CD4-positive, alpha-beta memory T cell (primary cell): ENCODE data around the gene UQCRQ. TPM values are rescaled to one million over a fixed set of nuclear protein-coding genes. Genes with fewer than 3 reads are reported as not detected.
"Not testable (repeated sequence)": the region's sequence is repeated elsewhere in the genome, so short reads cannot be mapped to it uniquely, and the experiment has no call there.

Source experiments
- CTCF ChIA-PET: fragments of 350-600 bp; sonication (Branson Sonifier 250); formaldehyde crosslinking; loops from one replicate; lab custom pipeline; 2021; ENCODE audit warnings: inconsistent platforms; ENCODE audit not compliant: partially characterized antibody; lab: Charles Lee
- POLR2A ChIA-PET: fragments of 350-600 bp; sonication (Branson Sonifier 250); formaldehyde crosslinking; loops from one replicate; lab custom pipeline; 2021; ENCODE audit not compliant: partially characterized antibody; lab: Charles Lee
- DNase-seq, 5 donors: peaks; one replicate each; pipeline versions ENCODE4 v3.0.0 to v3.0.0-alpha.2; 2020 to 2022; ENCODE audit warnings: mixed read lengths in 1 of 5
- H3K27ac ChIP-seq: one replicate; pipeline ENCODE4 v1.7.0; 2013; ENCODE audit warnings: low read depth, low read length
- H3K27me3 ChIP-seq: 2 replicates; pipeline ENCODE4 v1.7.0; 2013; ENCODE audit warnings: mild to moderate bottlenecking, low read length, moderate library complexity; ENCODE audit not compliant: insufficient read depth
- H3K36me3 ChIP-seq: 2 replicates; pipeline ENCODE4 v1.7.0; 2013; ENCODE audit warnings: mild to moderate bottlenecking, low read length, moderate library complexity; ENCODE audit not compliant: insufficient read depth
- H3K4me1 ChIP-seq: 2 replicates; pipeline ENCODE4 v1.7.0; 2013; ENCODE audit warnings: mild to moderate bottlenecking, low read length, moderate library complexity; ENCODE audit not compliant: insufficient read depth
- H3K4me3 ChIP-seq, 2 donors: one replicate each; pipeline ENCODE4 v1.7.0; 2013; ENCODE audit warnings: low read length in 2 of 2, mild to moderate bottlenecking in 1 of 2
- H3K9me3 ChIP-seq, 2 donors: one replicate each; pipeline ENCODE4 v1.7.0; 2013; ENCODE audit warnings: low read length in 2 of 2, control low read depth in 1 of 2; ENCODE audit not compliant: control insufficient read depth in 1 of 2
- H3K27ac Mint-ChIP-seq, 7 donors: one replicate each; pipeline ENCODE4 v1.8.0; 2020 to 2021; ENCODE audit warnings: mixed read lengths in 7 of 7, mild to moderate bottlenecking in 6 of 7, inconsistent platforms in 3 of 7, moderate library complexity in 3 of 7
- H3K27me3 Mint-ChIP-seq, 2 donors: one replicate each; pipeline ENCODE4 v1.8.0; 2020 to 2021; ENCODE audit warnings: mixed read lengths in 2 of 2
- H3K36me3 Mint-ChIP-seq, 2 donors: one replicate each; pipeline ENCODE4 v1.8.0; 2020 to 2021; ENCODE audit warnings: mixed read lengths in 2 of 2, inconsistent platforms in 1 of 2, mild to moderate bottlenecking in 1 of 2
- H3K4me1 Mint-ChIP-seq, 4 donors: one replicate each; pipeline ENCODE4 v1.8.0; 2020 to 2021; ENCODE audit warnings: mixed read lengths in 4 of 4, mild to moderate bottlenecking in 1 of 4
- H3K4me3 Mint-ChIP-seq, 8 donors: one replicate each; pipeline ENCODE4 v1.8.0; 2020 to 2021; ENCODE audit warnings: mixed read lengths in 8 of 8, mild to moderate bottlenecking in 7 of 8, moderate library complexity in 6 of 8, inconsistent platforms in 3 of 8
- H3K9me3 Mint-ChIP-seq, 8 donors: one replicate each; pipeline ENCODE4 v1.8.0; 2020 to 2021; ENCODE audit warnings: mixed read lengths in 8 of 8, mild to moderate bottlenecking in 5 of 8, inconsistent platforms in 3 of 8, moderate library complexity in 1 of 8
- intact Hi-C: fragments of 100-400 bp; cut with micrococcal nuclease; formaldehyde crosslinking; loops from one replicate; pipeline ENCODE4 v1.15.1; 2023
- polyA plus RNA-seq, 2 donors: library from polyadenylated mRNA; unstranded; fragments of 300-500 nt; fragmentation: Illumina TruSeq; gene quantifications; one replicate each; pipeline ENCODE4 v1.2.3, GENCODE V29; 2021
- total RNA-seq, 2 experiments: library from RNA; stranded (reverse); gene quantifications; one replicate each; pipeline ENCODE4 v1.2.3, GENCODE V29; 2021

The UQCRQ gene
- total and polyA plus RNA-seq, 4 experiments from 2014 or later = 124 to 536 (median 299) TPM

DNA sequence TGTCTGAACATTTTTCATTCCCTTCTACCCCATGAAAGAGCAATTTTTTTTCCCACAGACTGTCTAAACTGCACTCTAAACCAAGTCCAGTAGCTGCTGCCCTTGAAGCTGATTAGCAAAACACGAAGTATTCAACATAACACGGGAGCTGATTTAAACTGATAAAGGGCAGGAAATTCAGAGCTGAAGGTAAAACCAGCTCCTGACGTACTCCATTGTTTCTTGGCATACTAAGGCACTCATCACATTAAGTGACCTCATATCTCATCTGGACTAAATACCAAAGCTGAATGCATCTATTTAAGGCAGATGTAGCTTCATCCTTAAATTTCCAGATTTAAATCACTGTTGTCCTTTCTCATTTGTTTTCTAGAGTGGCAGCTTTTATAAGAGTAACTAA is 12.1 kb upstream of the UQCRQ start:
- POLR2A ChIA-PET = interaction anchor here (1.0 kb wide), 1 partner anchor 107 kb away, joined by 3 read pairs; the partner anchor contains the start of gene CCNI2
- Histone ChIP-seq H3K27me3 (no peaks in the 10 kb centered on the region), H3K4me1 (no peaks in the 10 kb centered on the region), H3K4me3 (no peak overlapping the region), H3K27ac (no peak overlapping the region), H3K36me3 (no peaks in the 10 kb centered on the region), H3K9me3 (no peaks in the 10 kb centered on the region)
- Mint-ChIP-seq H3K27me3 (peaks cover 4% of the 10 kb centered on the region in 2 donors), H3K27ac (no peak overlapping the region), H3K36me3 (no peaks in the 10 kb centered on the region), H3K4me1 (no peaks in the 10 kb centered on the region), H3K4me3 (no peak overlapping the region), H3K9me3 (no peaks in the 10 kb centered on the region)
- DNase-seq = no peak
- intact Hi-C loops = no loop called here
- CTCF ChIA-PET = interaction anchor here (1.5 to 1.7 kb wide), 2 partner anchors 10 to 25 kb away, joined by 6 read pairs; no protein-coding TSS in a partner anchor

DNA sequence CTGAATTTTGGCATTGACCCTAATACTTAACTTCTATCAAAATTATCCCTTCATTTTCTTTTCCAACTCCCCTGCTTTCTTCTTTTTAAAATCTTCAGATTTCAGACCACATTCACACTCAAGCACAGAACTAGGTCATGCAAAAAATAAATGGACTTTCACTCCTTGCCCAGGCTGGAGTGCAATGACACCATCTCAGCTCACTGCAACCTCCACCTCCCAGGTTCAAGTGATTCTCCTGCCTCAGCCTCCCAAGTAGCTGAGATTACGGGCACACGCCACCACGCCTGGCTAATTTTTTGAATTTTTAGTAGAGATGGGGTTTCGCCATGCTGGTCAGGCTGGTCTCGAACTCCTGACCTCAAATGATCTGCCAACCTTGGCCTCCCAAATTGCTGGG is 11.4 kb upstream of the UQCRQ start:
- intact Hi-C loops, H3K27ac Mint-ChIP-seq, H3K27me3 ChIP-seq: not testable (repeated sequence)

DNA sequence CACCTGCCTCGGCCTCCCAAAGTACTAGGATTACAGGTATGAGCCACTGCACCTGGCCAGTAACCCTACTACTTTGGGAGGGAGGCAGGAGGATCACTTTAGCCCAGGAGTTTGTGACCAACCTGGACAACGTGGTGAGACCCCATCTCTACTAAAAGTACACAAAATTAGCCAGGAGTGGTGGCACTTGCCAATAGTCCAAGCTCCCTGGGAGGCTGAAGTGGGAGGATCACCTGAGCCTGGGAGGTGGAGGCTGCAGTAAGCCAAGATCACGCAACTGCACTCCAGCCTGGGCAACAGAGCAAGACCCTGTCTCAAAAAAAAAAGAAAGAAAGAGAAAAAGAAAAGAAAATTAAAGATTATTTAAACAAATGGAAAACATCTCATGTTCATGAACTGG is 10.4 kb upstream of the UQCRQ start:
- Histone ChIP-seq H3K27me3 (no peaks in the 10 kb centered on the region), H3K9me3 (no peaks in the 10 kb centered on the region), H3K36me3 (no peaks in the 10 kb centered on the region), H3K4me3 (no peak overlapping the region), H3K4me1 (no peaks in the 10 kb centered on the region), H3K27ac (no peak overlapping the region)
- H3K4me1 Mint-ChIP-seq = no peaks in the 10 kb centered on the region
- no peak overlapping the region for H3K27ac Mint-ChIP-seq
- ChIA-PET CTCF (interaction anchor here (0.6 kb wide), 1 partner anchor 241 kb away, joined by 3 read pairs; no protein-coding TSS in a partner anchor), POLR2A (no interaction called here)
- H3K4me3 Mint-ChIP-seq = no peak overlapping the region
- H3K9me3 Mint-ChIP-seq = no peaks in the 10 kb centered on the region
- intact Hi-C loops = no loop called here
- H3K27me3 Mint-ChIP-seq = peaks cover 4% of the 10 kb centered on the region in 2 donors
- no peaks in the 10 kb centered on the region for H3K36me3 Mint-ChIP-seq
- DNase-seq = no peak

More for the DNA sequence above, 11.4 kb upstream of the UQCRQ start:
- H3K4me1 ChIP-seq, POLR2A ChIA-PET, H3K27ac ChIP-seq, DNase-seq, H3K4me3 ChIP-seq, H3K4me1 Mint-ChIP-seq, H3K4me3 Mint-ChIP-seq, H3K9me3 ChIP-seq, H3K9me3 Mint-ChIP-seq, H3K27me3 Mint-ChIP-seq, H3K36me3 ChIP-seq, H3K36me3 Mint-ChIP-seq: not testable (repeated sequence)
- CTCF ChIA-PET = interaction anchor here (1.5 to 1.7 kb wide), 2 partner anchors 9 to 26 kb away, joined by 6 read pairs; no protein-coding TSS in a partner anchor

DNA sequence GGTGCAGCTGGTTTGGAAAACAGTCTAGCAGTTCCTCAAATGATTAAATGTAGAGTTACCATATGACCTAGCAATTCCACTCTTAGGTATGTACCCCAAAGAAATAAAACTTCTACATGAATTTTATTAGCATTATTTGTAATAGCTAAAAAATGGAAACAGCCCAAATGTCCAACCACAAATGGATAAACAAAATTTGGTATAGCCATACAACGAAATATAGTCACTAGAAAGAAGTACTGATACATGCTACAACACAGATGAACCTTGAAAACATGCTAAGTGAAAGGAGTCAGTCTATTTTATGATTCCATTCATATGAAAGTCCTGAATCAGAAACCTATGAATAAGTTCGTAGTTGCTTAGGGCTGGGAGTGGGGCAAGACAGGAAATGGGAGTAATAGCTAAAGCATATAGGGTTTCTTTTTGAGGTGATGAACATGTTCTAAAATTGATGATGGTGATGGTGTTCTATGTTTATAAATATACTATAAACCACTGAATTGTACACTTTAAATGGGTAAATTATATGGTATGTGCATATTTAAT is 6.5 kb upstream of the UQCRQ start:
- Histone ChIP-seq H3K9me3 (no peaks in the 10 kb centered on the region), H3K27ac (no peak overlapping the region), H3K27me3 (no peaks in the 10 kb centered on the region), H3K4me3 (no peak overlapping the region), H3K36me3 (no peaks in the 10 kb centered on the region), H3K4me1 (no peaks in the 10 kb centered on the region)
- DNase-seq = no peak
- H3K4me3 Mint-ChIP-seq = no peak overlapping the region
- H3K9me3 Mint-ChIP-seq = no peaks in the 10 kb centered on the region
- intact Hi-C loops = no loop called here
- H3K36me3 Mint-ChIP-seq = no peaks in the 10 kb centered on the region
- H3K4me1 Mint-ChIP-seq = no peaks in the 10 kb centered on the region
- POLR2A ChIA-PET = no interaction called here
- H3K27ac Mint-ChIP-seq = peak overlapping the region in 1 of 7 donors; percentile 15
- H3K27me3 Mint-ChIP-seq = peaks cover 4% of the 10 kb centered on the region in 2 donors
- CTCF ChIA-PET = interaction anchor here (1.1 to 1.3 kb wide), 2 partner anchors 30 to 39 kb away, joined by 3 read pairs; no protein-coding TSS in a partner anchor

DNA sequence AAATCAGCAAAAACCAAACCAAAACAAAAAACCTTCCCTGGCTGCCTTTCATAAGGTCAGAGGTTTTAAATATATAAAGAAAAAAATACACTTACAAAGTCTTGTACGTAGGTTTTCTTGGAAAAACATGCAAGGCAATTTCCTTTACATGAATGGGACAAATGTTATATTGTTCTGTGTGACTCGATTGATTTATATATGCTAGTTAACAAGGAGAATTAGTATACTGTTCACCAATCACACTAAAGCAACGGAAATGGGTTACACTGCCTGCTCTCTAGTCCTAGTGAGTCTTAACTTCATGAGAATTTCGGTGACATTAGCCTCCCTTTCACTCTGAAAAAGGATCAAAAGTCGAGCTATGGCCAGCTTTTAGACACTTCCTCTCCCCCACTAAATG is 5.7 kb upstream of the UQCRQ start:
- Histone ChIP-seq H3K9me3 (no peaks in the 10 kb centered on the region), H3K27me3 (no peaks in the 10 kb centered on the region), H3K27ac (no peak overlapping the region), H3K4me3 (no peak overlapping the region), H3K4me1 (peaks cover 5% of the 10 kb centered on the region), H3K36me3 (no peaks in the 10 kb centered on the region)
- Mint-ChIP-seq H3K9me3 (no peaks in the 10 kb centered on the region), H3K27ac (no peak overlapping the region), H3K4me3 (no peak overlapping the region), H3K4me1 (peaks cover 3 to 7% (median 5%) of the 10 kb centered on the region in 4 donors), H3K27me3 (peaks cover 1 to 4% of the 10 kb centered on the region in 2 donors), H3K36me3 (no peaks in the 10 kb centered on the region)
- intact Hi-C loops = no loop called here
- POLR2A ChIA-PET = no interaction called here
- no peak for DNase-seq
- CTCF ChIA-PET = interaction anchor here (0.6 to 1.4 kb wide), 2 partner anchors 23 to 245 kb away, joined by 3 to 5 read pairs; no protein-coding TSS in a partner anchor

DNA sequence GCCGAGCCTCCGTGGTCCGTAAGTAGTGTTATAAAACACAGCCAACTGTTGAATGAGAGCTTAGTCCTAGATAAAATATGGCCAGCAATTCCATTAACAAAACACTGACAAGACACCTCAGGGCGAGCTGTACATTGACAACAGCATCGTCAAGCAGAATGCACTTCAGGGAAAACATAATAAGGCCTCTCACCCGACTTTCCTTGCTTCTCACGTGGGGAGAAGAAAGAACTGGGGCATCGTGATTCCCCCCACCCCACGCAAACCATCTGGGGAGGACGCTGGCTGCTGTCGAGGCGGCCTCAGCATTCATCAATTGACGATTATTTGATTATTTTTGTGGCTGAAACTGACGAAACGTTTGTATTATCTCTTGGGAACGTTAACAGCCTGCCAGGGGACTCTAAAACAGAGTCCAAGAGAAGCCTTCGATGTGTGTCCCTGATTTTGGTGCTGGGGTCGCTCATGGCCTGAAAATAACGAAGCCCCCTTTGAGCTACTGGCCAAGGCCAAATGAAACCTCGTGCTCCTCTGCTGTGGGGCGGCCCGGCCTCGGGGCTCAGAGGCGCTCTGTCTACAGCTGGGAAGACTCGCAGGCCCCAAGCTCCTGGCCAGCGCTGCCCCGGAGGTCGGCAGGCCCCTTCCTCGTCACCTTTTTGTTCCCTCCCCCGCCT is 637 bp upstream of the UQCRQ start:
- H3K27me3 ChIP-seq = no peaks in the 10 kb centered on the region
- H3K4me1 ChIP-seq = peaks cover 21% of the 10 kb centered on the region
- peak overlapping the region; percentile 79 to 90 for H3K4me3 ChIP-seq
- ChIA-PET CTCF (interaction anchor here (0.5 to 4.3 kb wide), 4 partner anchors 18 to 340 kb away, joined by 3 to 23 read pairs (median 3); partner anchors contain the start of gene CCNI2), POLR2A (interaction anchor here (0.7 to 2.4 kb wide), 10 partner anchors 11 to 1546 kb away, joined by 3 to 18 read pairs (median 5); partner anchors contain the start of genes AFF4, CDKN2AIPNL, HSPA4 and IRF1)
- peak overlapping the region; percentile 93 for H3K27ac ChIP-seq
- peak overlapping the region; percentile 96 to 100 (median 100) for H3K27ac Mint-ChIP-seq
- H3K27me3 Mint-ChIP-seq = no peaks in the 10 kb centered on the region
- H3K9me3 Mint-ChIP-seq = no peaks in the 10 kb centered on the region
- intact Hi-C loops = loop anchor here (1.0 to 5.0 kb wide), 3 partner anchors 97 to 185 kb away; partner anchors contain the start of genes AFF4 and CCNI2
- peak overlapping the region; percentile 95 to 100 (median 100) for H3K4me3 Mint-ChIP-seq
- peaks cover 18 to 29% (median 22%) of the 10 kb centered on the region in 4 donors for H3K4me1 Mint-ChIP-seq
- peaks cover 8% of the 10 kb centered on the region for H3K36me3 ChIP-seq
- peak in 1 of 5 donors; percentile 6 for DNase-seq
- no peaks in the 10 kb centered on the region for H3K9me3 ChIP-seq
- H3K36me3 Mint-ChIP-seq = peaks cover 12 to 30% of the 10 kb centered on the region in 2 donors

DNA sequence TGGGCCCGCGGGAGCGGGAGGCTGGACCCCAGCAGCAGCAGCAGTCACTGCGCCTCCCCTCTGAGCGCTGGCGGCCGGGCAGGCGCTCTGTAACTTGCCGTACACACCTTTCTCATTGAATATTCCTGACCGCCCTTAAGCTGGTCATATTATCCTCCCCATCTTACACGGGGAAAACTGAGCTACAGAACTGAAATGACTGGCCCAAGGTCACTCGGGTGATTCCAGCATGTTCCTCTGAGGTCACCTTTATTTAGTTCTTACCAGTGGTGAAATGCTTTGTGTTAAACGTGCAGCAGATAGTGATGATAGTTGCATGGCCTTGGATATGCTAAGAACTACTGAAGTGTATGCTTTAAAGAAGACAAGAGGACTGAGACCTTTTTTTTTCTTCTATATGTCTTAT is 607 bp downstream of the UQCRQ start:
- POLR2A ChIA-PET = interaction anchor here (0.7 to 2.4 kb wide), 9 partner anchors 10 to 456 kb away, joined by 3 to 18 read pairs (median 5); partner anchors contain the start of genes AFF4, HSPA4 and IRF1
- H3K4me1 ChIP-seq = peaks cover 21% of the 10 kb centered on the region
- H3K36me3 ChIP-seq = peaks cover 8% of the 10 kb centered on the region
- H3K27me3 ChIP-seq = no peaks in the 10 kb centered on the region
- intact Hi-C loops = loop anchor here (2.0 to 5.0 kb wide), 2 partner anchors 96 to 120 kb away; partner anchors contain the start of genes AFF4 and CCNI2
- H3K27ac Mint-ChIP-seq = peak overlapping the region; percentile 96 to 100 (median 100)
- H3K27ac ChIP-seq = peak overlapping the region; percentile 93
- CTCF ChIA-PET = interaction anchor here (1.5 to 4.3 kb wide), 2 partner anchors 16 to 341 kb away, joined by 3 to 23 read pairs; no protein-coding TSS in a partner anchor
- H3K36me3 Mint-ChIP-seq = peaks cover 12 to 34% of the 10 kb centered on the region in 2 donors
- H3K4me1 Mint-ChIP-seq = peaks cover 18 to 29% (median 22%) of the 10 kb centered on the region in 4 donors
- peak overlapping the region; percentile 95 to 100 (median 100) for H3K4me3 Mint-ChIP-seq
- H3K4me3 ChIP-seq = peak overlapping the region; percentile 79 to 90
- H3K27me3 Mint-ChIP-seq = no peaks in the 10 kb centered on the region
- H3K9me3 Mint-ChIP-seq = no peaks in the 10 kb centered on the region
- no peak for DNase-seq
- no peaks in the 10 kb centered on the region for H3K9me3 ChIP-seq
